GM12878 (cell line): ENCODE results near the gene CCDC112. TPM values are rescaled to one million over a fixed set of nuclear protein-coding genes. Genes with fewer than 3 reads are reported as not detected.

ENCODE experiments used
- ATAC-seq: fragments of 200-7000 bp; cut with Tn5 transposase; 3 replicates; pipeline ENCODE4 v1.9.1; 2020; ENCODE audit warnings: mild to moderate bottlenecking, moderate library complexity
- BruUV-seq: library from RNA; stranded (reverse); fragments of 400-500 nt; replicated peaks from 2 replicates; lab custom pipeline; 2021; lab: Mats Ljungman, UMichigan
- CTCF ChIA-PET: fragments of 300-600 bp; sonication (Branson Sonifier 250); formaldehyde crosslinking; extraction: SDS; loops from one replicate; lab custom pipeline; 2021; ENCODE audit warnings: inconsistent platforms; lab: Yijun Ruan, JAX
- POLR2A ChIA-PET: fragments of 350-600 bp; formaldehyde crosslinking; extraction: SDS; loops from one replicate; lab custom pipeline; 2021; ENCODE audit warnings: inconsistent platforms; lab: Charles Lee
- RAD21 ChIA-PET: fragments of 300-600 bp; sonication (Branson Sonifier 250); formaldehyde crosslinking; loops from one replicate; lab custom pipeline; 2023; ENCODE audit warnings: antibody characterized with exemption; ENCODE audit not compliant: unreplicated experiment; lab: Charles Lee
- SMC1A ChIA-PET: fragments of 300-600 bp; sonication (Branson Sonifier 250); formaldehyde crosslinking; loops from one replicate; lab custom pipeline; 2023; ENCODE audit not compliant: unreplicated experiment, uncharacterized antibody; lab: Charles Lee
- DNase-seq: peaks from one replicate; pipeline ENCODE4 v3.0.0-alpha.2; 2011; ENCODE audit warnings: low read depth, low spot score
- FAIRE-seq: peaks from 3 replicates; lab custom pipeline; 2011; peaks lifted over from hg19 to GRCh38; lab: Jason Lieb, UNC
- H2AFZ ChIP-seq: 2 replicates; pipeline ENCODE4 v1.6.0; 2011; ENCODE audit warnings: low read depth, low read length, control low read depth; ENCODE audit not compliant: control insufficient read depth
- H3K27ac ChIP-seq: 2 replicates; pipeline ENCODE4 v1.5.1; 2011; ENCODE audit warnings: control low read depth; ENCODE audit not compliant: control insufficient read depth, insufficient read depth
- H3K27me3 ChIP-seq, 2 experiments: replicated peaks in 1 of 2; 2 replicates each; pipeline versions ENCODE4 v1.6.0 to v1.6.1; 2011; ENCODE audit warnings: low read length in 1 of 2; ENCODE audit not compliant: control insufficient read depth in 2 of 2, insufficient read depth in 2 of 2
- H3K36me3 ChIP-seq, 2 experiments: 2 replicates each; pipeline ENCODE4 v1.5.1; 2011; ENCODE audit warnings: low read length in 1 of 2; ENCODE audit not compliant: control insufficient read depth in 2 of 2, insufficient read depth in 2 of 2
- H3K4me1 ChIP-seq: 2 replicates; pipeline ENCODE4 v1.6.1; 2011; ENCODE audit warnings: mild to moderate bottlenecking, low read length, moderate library complexity, mixed read lengths; ENCODE audit not compliant: control insufficient read depth, insufficient read depth
- H3K4me2 ChIP-seq: 2 replicates; pipeline ENCODE4 v1.6.0; 2011; ENCODE audit warnings: control low read depth; ENCODE audit not compliant: control insufficient read depth, insufficient read depth
- H3K4me3 ChIP-seq: fragments of 200-600 bp; sonication (generic); 2 replicates; pipeline ENCODE4 v1.5.1; 2016
- H3K79me2 ChIP-seq: 2 replicates; pipeline ENCODE4 v1.6.0; 2011; ENCODE audit warnings: low read length; ENCODE audit not compliant: control insufficient read depth, insufficient read depth
- H3K9ac ChIP-seq: 2 replicates; pipeline ENCODE4 v1.8.0; 2011; ENCODE audit warnings: low read length, control low read depth, mixed read lengths; ENCODE audit not compliant: control insufficient read depth, insufficient read depth
- H3K9me3 ChIP-seq: replicated peaks from 3 replicates; pipeline ENCODE4 v1.5.1; 2011; ENCODE audit warnings: mild to moderate bottlenecking, low read length; ENCODE audit not compliant: control insufficient read depth, insufficient read depth
- H4K20me1 ChIP-seq: 2 replicates; pipeline ENCODE4 v1.6.0; 2011; ENCODE audit not compliant: control insufficient read depth, insufficient read depth
- BCL3 ChIP-seq: IDR thresholded peaks from 2 replicates; pipeline ENCODE4 v1.6.1; 2011; ENCODE audit warnings: borderline replicate concordance, low read depth, mild to moderate bottlenecking, moderate library complexity, low read length; ENCODE audit not compliant: insufficient read depth, poor library complexity, severe bottlenecking
- BCLAF1 ChIP-seq: fragments of 450-650 bp; IDR thresholded peaks from 2 replicates; pipeline ENCODE4 v1.6.1; 2017; ENCODE audit warnings: antibody characterized with exemption, mild to moderate bottlenecking, moderate library complexity
- HDGF ChIP-seq: fragments of 450-650 bp; IDR thresholded peaks from 2 replicates; pipeline ENCODE4 v1.6.1; 2016; ENCODE audit warnings: antibody characterized with exemption
- KDM1A ChIP-seq: fragments of 200-600 bp; sonication (generic); IDR thresholded peaks from 2 replicates; pipeline ENCODE4 v1.6.1; 2016; ENCODE audit warnings: borderline replicate concordance
- MYB ChIP-seq: fragments of 150-350 bp; IDR thresholded peaks from 2 replicates; pipeline ENCODE4 v1.6.1; 2014; ENCODE audit warnings: mild to moderate bottlenecking, low read depth, low read length, borderline replicate concordance
- NBN ChIP-seq: fragments of 450-650 bp; IDR thresholded peaks from 2 replicates; pipeline ENCODE4 v1.6.1; 2016
- NR2C2 ChIP-seq: IDR thresholded peaks from 2 replicates; pipeline ENCODE4 v1.6.1; 2011; ENCODE audit warnings: borderline replicate concordance, low read depth; ENCODE audit not compliant: control insufficient read depth, insufficient read length
- NRF1 ChIP-seq: conservative IDR thresholded peaks from 2 replicates; pipeline ENCODE4 v1.6.1; 2011; ENCODE audit warnings: mild to moderate bottlenecking, low read depth, low read length, improper control_type of control experiment
- POLR2A ChIP-seq: IDR thresholded peaks from 2 replicates; pipeline ENCODE4 v1.6.1; 2011; ENCODE audit warnings: low read depth, mild to moderate bottlenecking, low read length
- RAD21 ChIP-seq: IDR thresholded peaks from 2 replicates; pipeline ENCODE4 v1.6.1; 2011; ENCODE audit warnings: mild to moderate bottlenecking, low read depth, low read length, moderate library complexity; ENCODE audit not compliant: insufficient read depth
- STAT1 ChIP-seq: fragments of 450-650 bp; conservative IDR thresholded peaks from 2 replicates; pipeline ENCODE4 v1.6.1; 2014; ENCODE audit warnings: antibody characterized with exemption, mild to moderate bottlenecking
- SUPT20H ChIP-seq: IDR thresholded peaks from 2 replicates; pipeline ENCODE4 v1.6.1; 2011; ENCODE audit warnings: low read depth, mild to moderate bottlenecking, low read length, moderate library complexity, borderline replicate concordance; ENCODE audit not compliant: control insufficient read depth
- TBL1XR1 ChIP-seq: IDR thresholded peaks from 2 replicates; pipeline ENCODE4 v1.6.1; 2012; ENCODE audit warnings: low read depth, low read length, improper control_type of control experiment
- WGBS: methylation state at CpG from one replicate; pipeline ENCODE4 v1.1.6; 2016; ENCODE audit warnings: low lambda C conversion rate; ENCODE audit not compliant: insufficient replicate concordance, insufficient coverage; ENCODE audit errors: missing lambda C conversion rate; 5-methylcytosine and 5-hydroxymethylcytosine counted together
- in situ Hi-C: fragments of 300-500 bp; cut with MboI; formaldehyde crosslinking; loops from 9 replicates; pipeline ENCODE4 v1.14.3; 2018; ENCODE audit warnings: mixed read lengths
- intact Hi-C: fragments of 100-400 bp; cut with micrococcal nuclease; formaldehyde crosslinking; loops from one replicate; pipeline ENCODE4 v1.14.2; 2022; ENCODE audit not compliant: unreplicated experiment
- polyA plus RNA-seq, 11 experiments: library from polyadenylated mRNA; depleted of rRNA in 4 of 11; unstranded in 6 of 11; stranded (reverse) in 5 of 11; fragments of >200 nt; fragmentation: Nextera tagmentation in 4 of 11; fragmentation: Illumina TruSeq in 1 of 11; extraction: Ambion mirVana in 4 of 11; extraction: Trizol in 1 of 11; gene quantifications; 1 replicate in 1 of 11; 2 replicates in 10 of 11; pipeline versions ENCODE4 v1.2.1 to v1.2.3, GENCODE V29; 2011 to 2016; ENCODE audit warnings: inconsistent platforms in 2 of 11, missing spikeins in 2 of 11, low read depth in 1 of 11
- total RNA-seq, 4 experiments: library from RNA; depleted of rRNA in 3 of 4; stranded (reverse); fragments of >200 nt in 3 of 4; fragmentation: Illumina TruSeq in 1 of 4; extraction: Trizol in 1 of 4; gene quantifications; 2 replicates each; pipeline versions ENCODE4 v1.2.1 to v1.2.3, GENCODE V29; 2013 to 2021

The CCDC112 gene
- total and polyA plus RNA-seq, 10 of the 15 experiments (the other 5 are each of a cell fraction or from before 2014, with no cell fraction given), result 0.12 to 2.0 (median 0.58) TPM

DNA sequence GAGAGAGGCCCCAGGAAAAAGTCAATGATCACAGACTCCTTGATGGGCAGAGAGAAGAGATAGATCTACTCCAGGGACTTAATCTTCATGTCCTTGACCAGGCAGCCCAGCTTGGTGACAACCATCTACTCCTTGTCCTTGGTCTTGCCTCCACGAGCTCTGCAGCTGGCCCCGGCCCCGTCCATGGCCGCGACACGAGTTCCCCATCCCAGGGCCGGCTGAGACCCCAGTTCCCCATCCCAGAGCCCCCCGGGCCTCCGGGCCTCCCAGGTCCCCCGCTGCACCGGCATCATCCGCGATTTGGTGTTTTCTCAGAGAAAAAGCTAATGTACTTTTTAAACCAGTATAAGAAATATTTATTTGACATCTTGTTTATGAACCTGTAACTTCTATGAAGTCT, 31.2 kb downstream of the CCDC112 start:
- intact Hi-C loops (no loop called here), in situ Hi-C loops (no loop called here)
- ChIA-PET SMC1A (interaction anchor here (1.2 kb wide), 1 partner anchor 22 kb away, joined by 3 read pairs; no protein-coding TSS in a partner anchor), POLR2A (interaction anchor here (1.1 kb wide), 1 partner anchor 11 kb away, joined by 3 read pairs; no protein-coding TSS in a partner anchor), RAD21 (no interaction called here), CTCF (interaction anchor here (0.6 to 1.2 kb wide), 4 partner anchors 9 to 309 kb away, joined by 3 to 5 read pairs (median 4); no protein-coding TSS in a partner anchor)
- 86% methylated on average over 12 of the region's 13 CpGs for WGBS
- no TSS peak for BruUV-seq
- Histone ChIP-seq H3K36me3 (no peaks in the 10 kb centered on the region), H2AFZ (no peak overlapping the region), H3K4me3 (no peak overlapping the region), H4K20me1 (no peaks in the 10 kb centered on the region), H3K9ac (no peak overlapping the region), H3K9me3 (no peaks in the 10 kb centered on the region), H3K4me2 (no peak overlapping the region), H3K79me2 (peaks cover 25% of the 10 kb centered on the region), H3K4me1 (no peaks in the 10 kb centered on the region; the same call in 1 of the 2 replicates), H3K27ac (no peak overlapping the region), H3K27me3 (no peaks in the 10 kb centered on the region)
- FAIRE-seq (no peak), DNase-seq (no peak), ATAC-seq (no peak)
- no peak for TF ChIP-seq SUPT20H
- no peak for TF ChIP-seq NBN
- no peak for TF ChIP-seq KDM1A
- no peak for TF ChIP-seq TBL1XR1
- no peak for TF ChIP-seq MYB
- TF ChIP-seq BCL3, result no peak
- TF ChIP-seq BCLAF1, result no peak
- no peak for TF ChIP-seq NR2C2
- no peak for TF ChIP-seq STAT1
- no peak for TF ChIP-seq HDGF
- TF ChIP-seq POLR2A, result no peak
- no peak for TF ChIP-seq RAD21
- no peak for TF ChIP-seq NRF1
